CD4-positive, alpha-beta T cell treated with Interleukin-17A for 4 hours (primary cell): Measurements from ENCODE around the gene HOXD3.

ENCODE experiments used
- DNase-seq: peaks from one replicate; pipeline ENCODE4 v3.0.0-alpha.2; 2020; ENCODE audit warnings: mixed read lengths

Gene HOXD3

GRCh38 chr2:176184749-176185148, 27.6 kb downstream of the HOXD3 start:
- no peak for DNase-seq

GRCh38 chr2:176186024-176186423, 28.9 kb downstream of the HOXD3 start:
- DNase-seq, result no peak

- DNase-seq, result no peak
Measured at GRCh38 chr2:176187200-176187898, 30.2 kb downstream of the HOXD3 start.

- no peak for DNase-seq
Measured at GRCh38 chr2:176187899-176188773, 31.0 kb downstream of the HOXD3 start, which contains the start of gene HOXD1. Gene HOXD1, plus strand, starts transcription at chr2:176188668. Its CDS starts 134 bp downstream, at chr2:176188802.

GRCh38 chr2:176188774-176189680, 31.9 kb downstream of the HOXD3 start:
- no peak for DNase-seq

- DNase-seq, result no peak
Measured at GRCh38 chr2:176189681-176190641, 32.9 kb downstream of the HOXD3 start.

- no peak for DNase-seq
Measured at GRCh38 chr2:176192351-176192750, 35.2 kb downstream of the HOXD3 start.

- no peak for DNase-seq
Measured at GRCh38 chr2:176193048-176193447, 35.9 kb downstream of the HOXD3 start.

- no peak for DNase-seq
Measured at GRCh38 chr2:176199902-176200301, 42.8 kb downstream of the HOXD3 start.

GRCh38 chr2:176200971-176201370, 43.9 kb downstream of the HOXD3 start:
- DNase-seq, result no peak

GRCh38 chr2:176202491-176202890, 45.4 kb downstream of the HOXD3 start:
- no peak for DNase-seq

GRCh38 chr2:176205126-176205525, 48.0 kb downstream of the HOXD3 start:
- DNase-seq, result no peak

GRCh38 chr2:176206136-176206535, 49.0 kb downstream of the HOXD3 start:
- no peak for DNase-seq

GRCh38 chr2:176206682-176207081, 49.6 kb downstream of the HOXD3 start:
- DNase-seq, result no peak

GRCh38 chr2:176211110-176211509, 54.0 kb downstream of the HOXD3 start:
- DNase-seq, result no peak

- DNase-seq, result no peak
Measured at GRCh38 chr2:176212276-176212675, 55.2 kb downstream of the HOXD3 start.

- DNase-seq, result no peak
Measured at GRCh38 chr2:176213406-176213805, 56.3 kb downstream of the HOXD3 start.
